CD4-positive, alpha-beta T cell (primary cell): ENCODE data around the gene DOLPP1. TPM values are rescaled to one million over a fixed set of nuclear protein-coding genes. Genes with fewer than 3 reads are reported as not detected.

Experiments used
- ATAC-seq: fragments of 200-7000 bp; cut with Tn5 transposase; one replicate; pipeline ENCODE4 v1.10.0; 2022; ENCODE audit warnings: mild to moderate bottlenecking; ENCODE audit not compliant: poor library complexity
- CTCF ChIA-PET: fragments of 350-600 bp; sonication (Branson Sonifier 250); formaldehyde crosslinking; loops from one replicate; lab custom pipeline; 2021; ENCODE audit warnings: antibody characterized with exemption, inconsistent platforms; lab: Charles Lee
- POLR2A ChIA-PET: fragments of 350-600 bp; sonication (Branson Sonifier 250); formaldehyde crosslinking; loops from one replicate; lab custom pipeline; 2021; ENCODE audit warnings: antibody characterized with exemption, inconsistent platforms; lab: Charles Lee
- DNase-seq, 14 experiments: peaks; one replicate each; pipeline ENCODE4 v3.0.0-alpha.2; 2013 to 2020; ENCODE audit warnings: mixed read lengths in 2 of 14
- H3K27ac ChIP-seq, 2 donors: one replicate each; pipeline versions ENCODE4 v1.5.1 to v1.7.0; 2013; ENCODE audit warnings: low read length in 2 of 2, low read depth in 1 of 2, mild to moderate bottlenecking in 1 of 2
- H3K27me3 ChIP-seq, 2 experiments: 1 replicate in 1 of 2; 2 replicates in 1 of 2; pipeline versions ENCODE4 v1.6.1 to v1.7.0; 2013; ENCODE audit warnings: low read length in 2 of 2, control low read depth in 1 of 2, mild to moderate bottlenecking in 1 of 2, moderate library complexity in 1 of 2; ENCODE audit not compliant: insufficient read depth in 2 of 2, control insufficient read depth in 1 of 2
- H3K36me3 ChIP-seq: one replicate; pipeline ENCODE4 v1.6.1; 2013; ENCODE audit warnings: low read length, control low read depth; ENCODE audit not compliant: insufficient read depth
- H3K4me1 ChIP-seq: one replicate; pipeline ENCODE4 v1.6.1; 2013; ENCODE audit warnings: low read length, control low read depth; ENCODE audit not compliant: insufficient read depth
- H3K4me3 ChIP-seq: one replicate; pipeline ENCODE4 v1.5.1; 2013; ENCODE audit warnings: mild to moderate bottlenecking, low read length, moderate library complexity
- H3K9me3 ChIP-seq, 2 experiments: 1 replicate in 1 of 2; 2 replicates in 1 of 2; pipeline versions ENCODE4 v1.6.1 to v1.7.0; 2013; ENCODE audit warnings: low read length in 2 of 2, mild to moderate bottlenecking in 2 of 2, control low read depth in 1 of 2, moderate library complexity in 1 of 2; ENCODE audit not compliant: control insufficient read depth in 1 of 2, insufficient read depth in 1 of 2
- H3K27ac Mint-ChIP-seq: one replicate; pipeline ENCODE4 v1.8.0; 2020; ENCODE audit warnings: mixed read lengths
- H3K27me3 Mint-ChIP-seq: one replicate; pipeline ENCODE4 v1.8.0; 2021; ENCODE audit warnings: mixed read lengths
- H3K36me3 Mint-ChIP-seq: one replicate; pipeline ENCODE4 v1.8.0; 2021; ENCODE audit warnings: low read depth, mixed read lengths
- H3K4me1 Mint-ChIP-seq: one replicate; pipeline ENCODE4 v1.8.0; 2021; ENCODE audit warnings: low read depth, mixed read lengths
- H3K4me3 Mint-ChIP-seq: one replicate; pipeline ENCODE4 v1.8.0; 2020; ENCODE audit warnings: mild to moderate bottlenecking, mixed read lengths
- H3K9me3 Mint-ChIP-seq: one replicate; pipeline ENCODE4 v1.8.0; 2020; ENCODE audit warnings: mixed read lengths
- intact Hi-C, 2 experiments: fragments of 100-400 bp; cut with DNase I in 1 of 2; cut with micrococcal nuclease in 1 of 2; formaldehyde crosslinking; loops; one replicate each; pipeline versions ENCODE4 v1.15.1 to v1.9.0; 2023 to 2025; cut with DNase I, micrococcal nuclease
- total RNA-seq, 174 experiments: library from RNA in 2 of 174; stranded (reverse) in 2 of 174; gene quantifications; one replicate each; pipeline ENCODE4 v1.2.3 and lab custom pipeline; 2021 to 2026
- TF ChIP-seq, protein P1 (sequence below): fragments of 200-600 bp; IDR thresholded peaks from one replicate; pipeline ENCODE4 v1.8.0; 2022; ENCODE audit warnings: antibody characterized with exemption, mild to moderate bottlenecking

The DOLPP1 gene
- total RNA-seq, 2 experiments from 2014 or later = 2.7 to 3.6 TPM

DNA sequence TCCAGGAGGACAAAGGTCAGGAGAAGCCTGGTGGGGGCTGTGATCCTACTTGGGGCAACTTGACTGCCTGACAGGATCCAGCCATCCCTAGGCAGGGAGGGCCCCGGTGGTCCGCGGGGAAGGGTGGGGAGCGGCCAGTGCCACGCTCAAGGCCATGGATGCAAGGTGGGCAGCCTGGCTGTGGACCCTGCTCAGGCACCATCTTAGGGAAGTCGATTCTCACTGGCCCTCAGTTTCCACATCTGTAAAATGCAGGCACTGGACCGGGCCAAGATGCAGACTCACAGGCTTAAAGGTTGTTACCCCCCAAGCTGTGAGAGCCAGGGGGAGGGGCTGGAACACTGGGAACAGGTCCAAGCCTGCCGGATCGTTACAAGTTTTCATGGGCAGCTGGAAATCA, 8.7 kb upstream of the DOLPP1 start:
- Histone ChIP-seq H3K27ac (no peak overlapping the region), H3K36me3 (peaks cover 14% of the 10 kb centered on the region), H3K4me1 (peaks cover 64% of the 10 kb centered on the region), H3K9me3 (no peaks in the 10 kb centered on the region), H3K4me3 (no peak overlapping the region), H3K27me3 (no peaks in the 10 kb centered on the region)
- Mint-ChIP-seq H3K4me1 (peaks cover 35% of the 10 kb centered on the region), H3K9me3 (no peaks in the 10 kb centered on the region), H3K27ac (peak overlapping the region; percentile 73), H3K4me3 (peak overlapping the region; percentile 34), H3K36me3 (peaks cover 16% of the 10 kb centered on the region), H3K27me3 (no peaks in the 10 kb centered on the region)
- ATAC-seq (no peak), DNase-seq (no peak)
- POLR2A ChIA-PET = interaction anchor here (0.7 to 1.2 kb wide), 2 partner anchors 8 to 11 kb away, joined by 3 to 5 read pairs; no protein-coding TSS in a partner anchor
- intact Hi-C loops = no loop called here
- TF ChIP-seq, protein P1, sequence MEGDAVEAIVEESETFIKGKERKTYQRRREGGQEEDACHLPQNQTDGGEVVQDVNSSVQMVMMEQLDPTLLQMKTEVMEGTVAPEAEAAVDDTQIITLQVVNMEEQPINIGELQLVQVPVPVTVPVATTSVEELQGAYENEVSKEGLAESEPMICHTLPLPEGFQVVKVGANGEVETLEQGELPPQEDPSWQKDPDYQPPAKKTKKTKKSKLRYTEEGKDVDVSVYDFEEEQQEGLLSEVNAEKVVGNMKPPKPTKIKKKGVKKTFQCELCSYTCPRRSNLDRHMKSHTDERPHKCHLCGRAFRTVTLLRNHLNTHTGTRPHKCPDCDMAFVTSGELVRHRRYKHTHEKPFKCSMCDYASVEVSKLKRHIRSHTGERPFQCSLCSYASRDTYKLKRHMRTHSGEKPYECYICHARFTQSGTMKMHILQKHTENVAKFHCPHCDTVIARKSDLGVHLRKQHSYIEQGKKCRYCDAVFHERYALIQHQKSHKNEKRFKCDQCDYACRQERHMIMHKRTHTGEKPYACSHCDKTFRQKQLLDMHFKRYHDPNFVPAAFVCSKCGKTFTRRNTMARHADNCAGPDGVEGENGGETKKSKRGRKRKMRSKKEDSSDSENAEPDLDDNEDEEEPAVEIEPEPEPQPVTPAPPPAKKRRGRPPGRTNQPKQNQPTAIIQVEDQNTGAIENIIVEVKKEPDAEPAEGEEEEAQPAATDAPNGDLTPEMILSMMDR = no peak
- CTCF ChIA-PET = no interaction called here

DNA sequence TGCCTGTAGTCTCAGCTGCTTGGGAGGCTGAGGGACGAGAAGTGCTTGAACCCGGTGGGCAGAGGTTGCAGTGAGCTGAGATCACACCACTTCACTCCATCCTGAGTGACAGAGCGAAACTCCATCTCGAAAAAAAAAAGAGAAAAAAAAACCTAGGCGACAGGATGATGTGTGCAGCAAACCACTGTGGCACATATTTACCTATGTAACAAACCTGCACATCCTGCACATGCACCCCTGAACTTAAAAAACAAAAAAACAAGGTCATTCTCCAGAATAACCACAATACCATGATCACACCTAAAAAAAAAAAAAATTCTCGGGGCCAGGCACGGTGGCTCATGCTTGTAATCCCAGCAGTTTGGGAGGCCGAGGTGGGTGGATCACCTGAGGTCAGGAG, 7.5 kb upstream of the DOLPP1 start:
- Histone ChIP-seq H3K4me1 (peaks cover 55% of the 10 kb centered on the region), H3K36me3 (peaks cover 4% of the 10 kb centered on the region), H3K4me3 (no peak overlapping the region), H3K9me3 (no peaks in the 10 kb centered on the region), H3K27me3 (no peaks in the 10 kb centered on the region), H3K27ac (no peak overlapping the region)
- peaks cover 33% of the 10 kb centered on the region for H3K4me1 Mint-ChIP-seq
- POLR2A ChIA-PET = interaction anchor here (0.8 kb wide), 2 partner anchors 22 to 58 kb away, joined by 3 to 7 read pairs; no protein-coding TSS in a partner anchor
- ATAC-seq (peak; percentile 19), DNase-seq (peak in 3 of 14 experiments; percentile 30 to 63 (median 48))
- TF ChIP-seq, protein P1 = no peak
- H3K9me3 Mint-ChIP-seq = no peaks in the 10 kb centered on the region
- H3K4me3 Mint-ChIP-seq = peak overlapping the region; percentile 22
- peaks cover 13% of the 10 kb centered on the region for H3K36me3 Mint-ChIP-seq
- peak overlapping the region; percentile 59 for H3K27ac Mint-ChIP-seq
- intact Hi-C loops = no loop called here
- no peaks in the 10 kb centered on the region for H3K27me3 Mint-ChIP-seq
- CTCF ChIA-PET = no interaction called here

DNA sequence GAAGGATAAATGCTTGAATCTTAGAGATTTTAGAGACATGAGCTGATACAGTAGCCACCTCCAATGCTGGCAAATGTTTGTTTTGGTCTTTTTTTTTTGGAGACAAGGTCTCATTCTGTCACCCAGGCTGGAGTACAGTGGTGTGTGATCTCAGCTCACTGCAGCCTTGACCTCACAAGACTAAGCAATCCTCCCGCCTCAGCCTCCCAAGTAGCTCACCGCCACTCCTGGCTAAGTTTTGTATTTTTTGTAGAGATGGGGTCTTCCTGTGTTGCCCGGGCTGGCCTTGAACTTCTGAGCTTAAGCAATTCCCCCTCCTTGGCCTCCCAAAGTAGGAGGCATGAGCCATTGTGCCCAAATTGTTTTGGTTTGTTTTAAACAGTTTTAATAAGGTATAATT, 6.8 kb upstream of the DOLPP1 start:
- DNase-seq = no peak
- CTCF ChIA-PET = no interaction called here
- H3K27ac Mint-ChIP-seq = no peak overlapping the region

More for the DNA sequence above, 6.8 kb upstream of the DOLPP1 start:
- peaks cover 7% of the 10 kb centered on the region for H3K36me3 Mint-ChIP-seq
- POLR2A ChIA-PET = interaction anchor here (0.8 kb wide), 2 partner anchors 21 to 58 kb away, joined by 3 to 7 read pairs; no protein-coding TSS in a partner anchor
- TF ChIP-seq, protein P1 = no peak
- intact Hi-C loops = no loop called here
- no peak overlapping the region for H3K4me3 Mint-ChIP-seq
- peaks cover 48% of the 10 kb centered on the region for H3K4me1 ChIP-seq
- H3K36me3 ChIP-seq = peaks cover 3% of the 10 kb centered on the region
- H3K9me3 Mint-ChIP-seq = no peaks in the 10 kb centered on the region
- H3K27me3 ChIP-seq = no peaks in the 10 kb centered on the region
- H3K27ac ChIP-seq = no peak overlapping the region
- no peaks in the 10 kb centered on the region for H3K27me3 Mint-ChIP-seq
- ATAC-seq = no peak
- H3K9me3 ChIP-seq = no peaks in the 10 kb centered on the region
- H3K4me3 ChIP-seq = no peak overlapping the region
- H3K4me1 Mint-ChIP-seq = peaks cover 26% of the 10 kb centered on the region
